K562 (cell line): ENCODE results near the gene FASTK. TPM values are rescaled to one million over a fixed set of nuclear protein-coding genes. Genes with fewer than 3 reads are reported as not detected.
A peak's percentile ranks its signal among the peaks of the same experiment; 100 is the strongest.

Source experiments
- BRF2 ChIP-seq: IDR thresholded peaks from 3 replicates; pipeline ENCODE4 v1.6.1; 2011; ENCODE audit warnings: borderline replicate concordance, mild to moderate bottlenecking; ENCODE audit not compliant: insufficient read length, insufficient read depth
- CC2D1A ChIP-seq: fragments of 450-650 bp; IDR thresholded peaks from 2 replicates; pipeline ENCODE4 v1.6.1; 2017; ENCODE audit warnings: mild to moderate bottlenecking
- COPS2 ChIP-seq: fragments of 450-650 bp; conservative IDR thresholded peaks from 2 replicates; pipeline ENCODE4 v1.6.1; 2016; ENCODE audit warnings: mild to moderate bottlenecking, moderate library complexity
- EP400 ChIP-seq: fragments of 450-650 bp; IDR thresholded peaks from 2 replicates; pipeline ENCODE4 v1.6.1; 2017; ENCODE audit warnings: antibody characterized with exemption, mild to moderate bottlenecking, moderate library complexity
- ETS1 ChIP-seq: conservative IDR thresholded peaks from 2 replicates; pipeline ENCODE4 v1.6.1; 2011; ENCODE audit warnings: low read depth, mild to moderate bottlenecking, low read length; ENCODE audit not compliant: control insufficient read depth
- ETV6 ChIP-seq, 3 experiments: fragments of 150-350 bp in 1 of 3; sonication (generic) in 1 of 3; formaldehyde crosslinking in 1 of 3; IDR thresholded peaks; 2 replicates each; pipeline versions ENCODE4 v1.6.1 to v1.8.0; 2014 to 2022; ENCODE audit warnings: borderline replicate concordance in 2 of 3, low read depth in 2 of 3, antibody characterized with exemption in 1 of 3, low read length in 1 of 3, mild to moderate bottlenecking in 1 of 3, missing genetic modification reagents in 1 of 3
- FOXP1 ChIP-seq: sonication (generic); formaldehyde crosslinking; IDR thresholded peaks from 2 replicates; pipeline ENCODE4 v1.8.0; 2022; ENCODE audit warnings: mild to moderate bottlenecking, missing genetic modification reagents
- ILF3 ChIP-seq: fragments of 450-650 bp; IDR thresholded peaks from 2 replicates; pipeline ENCODE4 v1.6.1; 2018; ENCODE audit warnings: antibody characterized with exemption, mild to moderate bottlenecking, moderate library complexity, borderline replicate concordance
- LCOR ChIP-seq: sonication (generic); formaldehyde crosslinking; IDR thresholded peaks from 2 replicates; pipeline ENCODE4 v1.8.0; 2022; ENCODE audit warnings: mild to moderate bottlenecking, missing genetic modification reagents
- MEIS2 ChIP-seq: fragments of 450-650 bp; IDR thresholded peaks from 2 replicates; pipeline ENCODE4 v1.6.1; 2014; ENCODE audit warnings: mild to moderate bottlenecking; ENCODE audit not compliant: partially characterized antibody
- PURB ChIP-seq: sonication (generic); formaldehyde crosslinking; IDR thresholded peaks from 2 replicates; pipeline ENCODE4 v1.9.0; 2021; ENCODE audit warnings: low read depth, mild to moderate bottlenecking, missing genetic modification reagents
- SMAD4 ChIP-seq: fragments of 250-450 bp; sonication (Bioruptor Pico); conservative IDR thresholded peaks from 2 replicates; pipeline ENCODE4 v1.8.0; 2021; ENCODE audit warnings: inconsistent platforms, mild to moderate bottlenecking, moderate library complexity
- TCFL5 ChIP-seq: fragments of 250-450 bp; sonication (Bioruptor Pico); conservative IDR thresholded peaks from 2 replicates; pipeline ENCODE4 v1.6.1; 2021; ENCODE audit warnings: mild to moderate bottlenecking, moderate library complexity, matching md5 sums
- THRA ChIP-seq: fragments of 450-650 bp; IDR thresholded peaks from 2 replicates; pipeline ENCODE4 v1.6.1; 2017; ENCODE audit warnings: mild to moderate bottlenecking, moderate library complexity
- ZNF140 ChIP-seq: fragments of 250-450 bp; sonication (Bioruptor Pico); IDR thresholded peaks from 2 replicates; pipeline ENCODE4 v1.8.0; 2021; ENCODE audit warnings: moderate library complexity, mild to moderate bottlenecking, inconsistent platforms
- ZNF197 ChIP-seq: fragments of 200-800 bp; sonication (Bioruptor generic); IDR thresholded peaks from 2 replicates; pipeline ENCODE4 v1.6.1; 2016; ENCODE audit warnings: low read depth, missing genetic modification characterization, missing compliant biosample characterization
- ZNF592 ChIP-seq: fragments of 450-650 bp; IDR thresholded peaks from 2 replicates; pipeline ENCODE4 v1.6.1; 2017; ENCODE audit warnings: antibody characterized with exemption, mild to moderate bottlenecking
- ZNF778 ChIP-seq: fragments of 450-650 bp; formaldehyde crosslinking; IDR thresholded peaks from 2 replicates; pipeline ENCODE4 v1.4.0; 2020; ENCODE audit warnings: mild to moderate bottlenecking, moderate library complexity
- polyA plus RNA-seq, 8 experiments: library from polyadenylated mRNA; depleted of rRNA in 4 of 8; stranded (reverse) in 5 of 8; unstranded in 3 of 8; fragments of >200 nt; fragmentation: Nextera tagmentation in 2 of 8; fragmentation: Illumina TruSeq in 1 of 8; extraction: Ambion mirVana in 2 of 8; extraction: Trizol in 1 of 8; gene quantifications; 2 replicates each; pipeline versions ENCODE4 v1.2.1 to v1.2.3, GENCODE V29; 2011 to 2014; ENCODE audit warnings: inconsistent platforms in 1 of 8, missing spikeins in 1 of 8
- total RNA-seq, 7 experiments: library from RNA; depleted of rRNA in 6 of 7; stranded (reverse); fragments of >200 nt in 6 of 7; fragmentation: Illumina TruSeq in 2 of 7; extraction: Trizol in 2 of 7; gene quantifications; 2 replicates each; pipeline versions ENCODE4 v1.2.1 to v1.2.3, GENCODE V29; 2011 to 2021; ENCODE audit warnings: low replicate concordance in 1 of 7
- TF ChIP-seq, protein P1 (sequence below): sonication (generic); formaldehyde crosslinking; IDR thresholded peaks from 2 replicates; pipeline ENCODE4 v1.5.0; 2020; ENCODE audit warnings: missing genetic modification reagents

The FASTK gene
- total and polyA plus RNA-seq, 9 of the 15 experiments (the other 6 are each of a cell fraction or from before 2014, with no cell fraction given), result 0.51 to 150 (median 48.2) TPM

GRCh38 chr7:151080522-151081169, at the start of gene FASTK (continued):
- TF ChIP-seq ETV6 (IDR thresholded peaks at IDR 0.05; ENCODE audit: borderline replicate concordance in 1 of 2, low read depth in 2 of 2, low read length in 1 of 2) (0 out of 4 replicates have a peak, but pooled peaks of 1 of the 2 experiments have one; percentile 10), ETV6 (CRISPR knock-in tag; IDR thresholded peaks at IDR 0.05; ENCODE audit: borderline replicate concordance) (no peak), EP400 (no peak), ZNF140 (CRISPR knock-in tag) (no peak), ETS1 (peak; percentile 15; the same call in 1 of the 2 replicates), BRF2 (no peak), COPS2 (no peak), ZNF778 (CRISPR knock-in tag) (no peak), ZNF197 (CRISPR knock-in tag) (peak; percentile 52; the same call in 1 of the 2 replicates), SMAD4 (peak; percentile 82), THRA (no peak), LCOR (CRISPR knock-in tag) (peak; percentile 74), PURB (CRISPR knock-in tag) (no peak), TCFL5 (no peak), ILF3 (no peak), FOXP1 (CRISPR knock-in tag) (no peak), MEIS2 (peak; percentile 84), CC2D1A (no peak), ZNF592 (no peak)
- TF ChIP-seq, protein P1, sequence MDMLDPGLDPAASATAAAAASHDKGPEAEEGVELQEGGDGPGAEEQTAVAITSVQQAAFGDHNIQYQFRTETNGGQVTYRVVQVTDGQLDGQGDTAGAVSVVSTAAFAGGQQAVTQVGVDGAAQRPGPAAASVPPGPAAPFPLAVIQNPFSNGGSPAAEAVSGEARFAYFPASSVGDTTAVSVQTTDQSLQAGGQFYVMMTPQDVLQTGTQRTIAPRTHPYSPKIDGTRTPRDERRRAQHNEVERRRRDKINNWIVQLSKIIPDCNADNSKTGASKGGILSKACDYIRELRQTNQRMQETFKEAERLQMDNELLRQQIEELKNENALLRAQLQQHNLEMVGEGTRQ (CRISPR knock-in tag), result no peak
